AG08395 (cell line): ENCODE data around the gene CSNK1G1.
"Not testable (repeated sequence)": the region's sequence is repeated elsewhere in the genome, so short reads cannot be mapped to it uniquely, and the experiment has no call there.

Source experiments
- DNase-seq: peaks from one replicate; pipeline ENCODE4 v3.0.0; 2012; ENCODE audit warnings: mixed read lengths, low spot score

CSNK1G1 gene

GRCh38 chr15:64355944-64356709 is at the start of gene CSNK1G1:
TSS of gene CSNK1G1 (minus strand) at chr15:64356173. CDS start at chr15:64300499, 55,674 bp downstream.
- DNase-seq: peak; percentile 94

- DNase-seq: no peak
These were observed 44.6 kb upstream of the CSNK1G1 start for GRCh38 chr15:64400583-64400982.

GRCh38 chr15:64398575-64398974 is 42.6 kb upstream of the CSNK1G1 start:
- peak; percentile 10 for DNase-seq

- DNase-seq: no peak
These were observed 40.8 kb upstream of the CSNK1G1 start for GRCh38 chr15:64396789-64397188.

GRCh38 chr15:64392471-64392870 is 36.5 kb upstream of the CSNK1G1 start:
- DNase-seq: not testable (repeated sequence)

GRCh38 chr15:64389036-64389435 is 33.1 kb upstream of the CSNK1G1 start:
- no peak for DNase-seq

GRCh38 chr15:64387562-64388168 is 31.7 kb upstream of the CSNK1G1 start, which contains the start of gene TRIP4:
TSS of gene TRIP4 (plus strand) at chr15:64387836. CDS start at chr15:64387864, 28 bp downstream.
- peak; percentile 96 for DNase-seq

- DNase-seq: no peak
These were observed 30.3 kb upstream of the CSNK1G1 start for GRCh38 chr15:64386291-64386690.

- DNase-seq: no peak
These were observed 27.8 kb upstream of the CSNK1G1 start for GRCh38 chr15:64383760-64384159.

GRCh38 chr15:64381000-64381751 is 25.2 kb upstream of the CSNK1G1 start, which contains the start of gene PCLAF:
TSS of gene PCLAF (minus strand) at chr15:64381441. CDS start at chr15:64381371, 70 bp downstream.
- DNase-seq: peak; percentile 98

GRCh38 chr15:64380130-64380870 is 24.3 kb upstream of the CSNK1G1 start:
- not testable (repeated sequence) for DNase-seq

- peak; percentile 26 for DNase-seq
These were observed 23.4 kb upstream of the CSNK1G1 start for GRCh38 chr15:64379216-64379960.

- DNase-seq: no peak
These were observed 17.4 kb upstream of the CSNK1G1 start for GRCh38 chr15:64373360-64373759.

- not testable (repeated sequence) for DNase-seq
These were observed 15.4 kb upstream of the CSNK1G1 start for GRCh38 chr15:64371383-64371782.

GRCh38 chr15:64369078-64369607 is 13.2 kb upstream of the CSNK1G1 start:
- no peak for DNase-seq

- no peak for DNase-seq
These were observed 5.3 kb upstream of the CSNK1G1 start for GRCh38 chr15:64361259-64361658.

GRCh38 chr15:64356710-64357040 is 702 bp upstream of the CSNK1G1 start:
- no peak for DNase-seq

GRCh38 chr15:64355348-64355943 is 527 bp downstream of the CSNK1G1 start:
- DNase-seq: no peak

- no peak for DNase-seq
These were observed 1.2 kb downstream of the CSNK1G1 start for GRCh38 chr15:64354688-64355344.

GRCh38 chr15:64351265-64351664 is 4.7 kb downstream of the CSNK1G1 start:
- no peak for DNase-seq
